Lower leg skin (tissue), 4 donors: ENCODE data around the gene SORCS2. TPM values are rescaled to one million over a fixed set of nuclear protein-coding genes. Genes with fewer than 3 reads are reported as not detected.

Experiments
- DNase-seq, 2 donors: peaks; one replicate each; pipeline ENCODE4 v3.0.0-alpha.2; 2019; ENCODE audit warnings: low spot score in 2 of 2
- H3K4me3 ChIP-seq: fragments of 200-600 bp; sonication (generic); 2 replicates; pipeline ENCODE4 v1.5.1; 2017; ENCODE audit warnings: mild to moderate bottlenecking, low read depth; ENCODE audit not compliant: poor library complexity, severe bottlenecking
- POLR2A ChIP-seq, 2 donors: fragments of 450-650 bp; IDR thresholded peaks; one replicate each; pipeline ENCODE4 v1.6.1; 2016 to 2017; ENCODE audit warnings: antibody characterized with exemption in 2 of 2, mild to moderate bottlenecking in 1 of 2, moderate library complexity in 1 of 2
- WGBS, 2 donors: methylation state at CpG; one replicate each; pipeline ENCODE4 v1.1.5; 2018; 5-methylcytosine and 5-hydroxymethylcytosine counted together
- intact Hi-C: fragments of 100-400 bp; cut with DNase I; formaldehyde crosslinking; loops from one replicate; pipeline ENCODE4 v1.15.0; 2023; ENCODE audit warnings: low total_unique reads
- total RNA-seq, 4 donors: library from RNA; depleted of rRNA; stranded (reverse); fragments of >200 nt; gene quantifications; one replicate each; pipeline ENCODE4 v1.1.0, GENCODE V29; 2016
- TF ChIP-seq, protein P1 (sequence below), 3 donors: fragments of 450-650 bp; IDR thresholded peaks; one replicate each; pipeline ENCODE4 v1.5.1; 2016; ENCODE audit warnings: antibody characterized with exemption in 3 of 3, mild to moderate bottlenecking in 3 of 3, moderate library complexity in 2 of 3

SORCS2 gene
- total RNA-seq, 4 donors from 2014 or later = 1.1 to 6.4 (median 1.5) TPM

- intact Hi-C loops = no loop called here
- 60 to 66% methylated on average over 16 of the region's 16 CpGs for WGBS, 2 donors
- TF ChIP-seq, protein P1, sequence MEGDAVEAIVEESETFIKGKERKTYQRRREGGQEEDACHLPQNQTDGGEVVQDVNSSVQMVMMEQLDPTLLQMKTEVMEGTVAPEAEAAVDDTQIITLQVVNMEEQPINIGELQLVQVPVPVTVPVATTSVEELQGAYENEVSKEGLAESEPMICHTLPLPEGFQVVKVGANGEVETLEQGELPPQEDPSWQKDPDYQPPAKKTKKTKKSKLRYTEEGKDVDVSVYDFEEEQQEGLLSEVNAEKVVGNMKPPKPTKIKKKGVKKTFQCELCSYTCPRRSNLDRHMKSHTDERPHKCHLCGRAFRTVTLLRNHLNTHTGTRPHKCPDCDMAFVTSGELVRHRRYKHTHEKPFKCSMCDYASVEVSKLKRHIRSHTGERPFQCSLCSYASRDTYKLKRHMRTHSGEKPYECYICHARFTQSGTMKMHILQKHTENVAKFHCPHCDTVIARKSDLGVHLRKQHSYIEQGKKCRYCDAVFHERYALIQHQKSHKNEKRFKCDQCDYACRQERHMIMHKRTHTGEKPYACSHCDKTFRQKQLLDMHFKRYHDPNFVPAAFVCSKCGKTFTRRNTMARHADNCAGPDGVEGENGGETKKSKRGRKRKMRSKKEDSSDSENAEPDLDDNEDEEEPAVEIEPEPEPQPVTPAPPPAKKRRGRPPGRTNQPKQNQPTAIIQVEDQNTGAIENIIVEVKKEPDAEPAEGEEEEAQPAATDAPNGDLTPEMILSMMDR (IDR thresholded peaks at IDR 0.05) = no peak
- TF ChIP-seq POLR2A (IDR thresholded peaks at IDR 0.05) = no peak
- DNase-seq = no peak
- no peak overlapping the region for H3K4me3 ChIP-seq
These were observed 306.3 kb downstream of the SORCS2 start for GRCh38 chr4:7498446-7499200.

GRCh38 chr4:7499661-7500060 is 307.3 kb downstream of the SORCS2 start:
- no peak overlapping the region for H3K4me3 ChIP-seq
- WGBS, 2 donors = 79 to 80% methylated on average over 16 of the region's 16 CpGs
- intact Hi-C loops = no loop called here
- DNase-seq = no peak
- no peak for TF ChIP-seq POLR2A (IDR thresholded peaks at IDR 0.05)
- TF ChIP-seq, protein P1 (IDR thresholded peaks at IDR 0.05) = no peak

- no peak overlapping the region for H3K4me3 ChIP-seq
- no peak for DNase-seq
- TF ChIP-seq POLR2A (IDR thresholded peaks at IDR 0.05) = no peak
- TF ChIP-seq, protein P1 (IDR thresholded peaks at IDR 0.05) = no peak
- intact Hi-C loops = no loop called here
- WGBS, 2 donors = 67 to 68% methylated on average over 10 of the region's 10 CpGs
These were observed 308.1 kb downstream of the SORCS2 start for GRCh38 chr4:7500404-7500803.

GRCh38 chr4:7501314-7501713 is 309.0 kb downstream of the SORCS2 start:
- H3K4me3 ChIP-seq = no peak overlapping the region
- intact Hi-C loops = no loop called here
- TF ChIP-seq POLR2A (IDR thresholded peaks at IDR 0.05) = no peak
- TF ChIP-seq, protein P1 (IDR thresholded peaks at IDR 0.05) = no peak
- WGBS, 2 donors = 77 to 86% methylated on average over 11 of the region's 11 CpGs
- DNase-seq = no peak

DNA sequence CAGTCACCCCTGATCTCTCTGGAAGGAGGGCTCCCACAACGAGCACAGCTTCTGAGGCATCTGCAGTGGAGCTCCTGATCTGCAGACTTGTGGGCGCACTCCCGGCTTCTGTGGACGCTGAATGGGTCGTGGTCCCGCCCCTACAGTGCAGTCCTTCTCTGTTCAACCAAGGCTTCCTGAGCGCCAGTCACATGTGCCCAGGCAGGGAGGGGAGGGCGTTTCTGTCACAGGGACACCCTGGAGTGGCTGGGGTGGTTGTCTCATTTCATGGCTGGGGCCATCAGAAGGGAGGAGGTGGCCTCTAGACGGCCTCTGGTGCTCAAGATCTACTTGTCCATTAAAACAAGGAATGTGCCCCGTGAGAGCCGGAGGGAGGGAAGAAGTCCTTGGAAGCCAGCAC is 309.5 kb downstream of the SORCS2 start:
- WGBS, 2 donors = 70 to 71% methylated on average over 11 of the region's 11 CpGs
- no peak for TF ChIP-seq POLR2A (IDR thresholded peaks at IDR 0.05)
- TF ChIP-seq, protein P1 (IDR thresholded peaks at IDR 0.05) = no peak
- no peak overlapping the region for H3K4me3 ChIP-seq
- no peak for DNase-seq
- intact Hi-C loops = no loop called here
